HepG2 (cell line): ENCODE measurements around the gene GTF2F2. TPM values are rescaled to one million over a fixed set of nuclear protein-coding genes. Genes with fewer than 3 reads are reported as not detected.

Source experiments
- ATAC-seq: fragments of 200-7000 bp; cut with Tn5 transposase; 3 replicates; pipeline ENCODE4 v1.9.1; 2020; ENCODE audit warnings: mild to moderate bottlenecking, moderate library complexity
- Bru-seq: library from RNA; stranded (reverse); fragments of 400-500 nt; gene quantifications from one replicate; lab custom pipeline; 2021; lab: Mats Ljungman, UMichigan
- BruChase-seq, 2 experiments: library from RNA; stranded (reverse); fragments of 400-500 nt; gene quantifications; one replicate each; lab custom pipeline; 2021; lab: Mats Ljungman, UMichigan
- BruUV-seq: library from RNA; stranded (reverse); fragments of 400-500 nt; replicated peaks from 2 replicates; lab custom pipeline; 2021; lab: Mats Ljungman, UMichigan
- CTCF ChIA-PET: fragments of 300-600 bp; formaldehyde crosslinking; extraction: SDS; loops from one replicate; lab custom pipeline; 2021; ENCODE audit warnings: low total read pairs, inconsistent platforms, low intra/inter-chr PET ratio; lab: Yijun Ruan, JAX
- POLR2A ChIA-PET: fragments of 350-600 bp; sonication (Branson Sonifier 250); formaldehyde crosslinking; loops from one replicate; lab custom pipeline; 2020; ENCODE audit warnings: antibody characterized with exemption, inconsistent platforms; lab: Yijun Ruan, JAX
- DNase-seq: peaks from one replicate; pipeline ENCODE4 v3.0.0-alpha.2; 2015; ENCODE audit warnings: low spot score
- FAIRE-seq: peaks from 3 replicates; lab custom pipeline; 2011; peaks lifted over from hg19 to GRCh38; lab: Jason Lieb, UNC
- H2AFZ ChIP-seq: one replicate; pipeline ENCODE4 v1.6.1; 2011; ENCODE audit warnings: low read length, inconsistent platforms
- H3K27ac ChIP-seq: fragments of 300-600 bp; 3 replicates; pipeline ENCODE4 v1.8.0; 2011; ENCODE audit warnings: mixed run types, mild to moderate bottlenecking, mixed read lengths, low read length, inconsistent platforms; ENCODE audit not compliant: insufficient read depth; ENCODE audit errors: extremely low read length
- H3K27me3 ChIP-seq, 2 experiments: fragments of 200-600 bp in 1 of 2; 2 replicates in 1 of 2; 3 replicates in 1 of 2; pipeline versions ENCODE4 v1.6.0 to v1.8.0; 2011; ENCODE audit warnings: low read length in 2 of 2, mild to moderate bottlenecking in 2 of 2, moderate library complexity in 2 of 2, inconsistent platforms in 1 of 2; ENCODE audit not compliant: insufficient read depth in 2 of 2, control insufficient read depth in 1 of 2
- H3K36me3 ChIP-seq, 2 experiments: fragments of 200-600 bp in 1 of 2; replicated peaks in 1 of 2; 2 replicates in 1 of 2; 3 replicates in 1 of 2; pipeline versions ENCODE4 v1.5.1 to v1.8.0; 2011; ENCODE audit warnings: low read length in 2 of 2, inconsistent platforms in 1 of 2; ENCODE audit not compliant: insufficient read depth in 2 of 2, control insufficient read depth in 1 of 2
- H3K4me1 ChIP-seq: 2 replicates; pipeline ENCODE4 v1.5.1; 2012; ENCODE audit warnings: low read length, inconsistent platforms; ENCODE audit not compliant: insufficient read depth
- H3K4me2 ChIP-seq: 2 replicates; pipeline ENCODE4 v1.6.0; 2011; ENCODE audit warnings: low read depth, low read length, inconsistent platforms
- H3K4me3 ChIP-seq, 3 experiments: fragments of 200-600 bp in 1 of 3; sonication (generic), shearing (Covaris generic) in 1 of 3; replicated peaks in 1 of 3; 2 replicates each; pipeline ENCODE4 v1.5.1; 2011 to 2016; ENCODE audit warnings: low read length in 3 of 3, inconsistent platforms in 2 of 3, low read depth in 2 of 3, mild to moderate bottlenecking in 2 of 3, control low read depth in 1 of 3, mixed read lengths in 1 of 3; ENCODE audit not compliant: insufficient read depth in 1 of 3
- H3K79me2 ChIP-seq: one replicate; pipeline ENCODE4 v1.6.1; 2011; ENCODE audit warnings: low read length, inconsistent platforms; ENCODE audit not compliant: insufficient read depth
- H3K9ac ChIP-seq: 2 replicates; pipeline ENCODE4 v1.6.0; 2011; ENCODE audit warnings: mild to moderate bottlenecking, low read depth, low read length, inconsistent platforms; ENCODE audit not compliant: insufficient read depth
- H3K9me3 ChIP-seq: 2 replicates; pipeline ENCODE4 v1.5.1; 2012; ENCODE audit warnings: mild to moderate bottlenecking, low read length
- H4K20me1 ChIP-seq: 2 replicates; pipeline ENCODE4 v1.6.0; 2011; ENCODE audit warnings: inconsistent platforms, mild to moderate bottlenecking, low read length, moderate library complexity; ENCODE audit not compliant: insufficient read depth
- CBX1 ChIP-seq: IDR thresholded peaks from one replicate; pipeline ENCODE4 v1.6.1; 2016; ENCODE audit warnings: antibody characterized with exemption, low read depth
- DR1 ChIP-seq: sonication (generic); formaldehyde crosslinking; IDR thresholded peaks from 2 replicates; pipeline ENCODE4 v1.8.0; 2021; ENCODE audit warnings: mild to moderate bottlenecking, missing genetic modification reagents, inconsistent platforms
- ELF3 ChIP-seq: IDR thresholded peaks from 2 replicates; pipeline ENCODE4 v1.6.1; 2016; ENCODE audit warnings: missing genetic modification reagents, missing compliant biosample characterization
- MAZ ChIP-seq, 2 experiments: sonication (generic) in 1 of 2; formaldehyde crosslinking in 1 of 2; IDR thresholded peaks; 2 replicates each; pipeline versions ENCODE4 v1.5.0 to v1.6.1; 2012 to 2020; ENCODE audit warnings: low read depth in 2 of 2, mild to moderate bottlenecking in 2 of 2, borderline replicate concordance in 1 of 2, improper control_type of control experiment in 1 of 2, low read length in 1 of 2, missing genetic modification reagents in 1 of 2, moderate library complexity in 1 of 2
- SRY ChIP-seq: sonication (generic); formaldehyde crosslinking; IDR thresholded peaks from 2 replicates; pipeline ENCODE4 v1.8.0; 2022; ENCODE audit warnings: mild to moderate bottlenecking, missing genetic modification reagents
- TAF1 ChIP-seq: sonication (generic); formaldehyde crosslinking; IDR thresholded peaks from 2 replicates; pipeline ENCODE4 v1.4.0; 2020; ENCODE audit warnings: missing genetic modification reagents
- XRCC5 ChIP-seq: fragments of 200-400 bp; formaldehyde crosslinking; optimal IDR thresholded peaks from 2 replicates; pipeline ENCODE3; 2017; ENCODE audit warnings: mild to moderate bottlenecking, low read length
- YY1 ChIP-seq: IDR thresholded peaks from 2 replicates; pipeline ENCODE4 v1.6.1; 2011; ENCODE audit warnings: low read length, low read depth, moderate library complexity, mild to moderate bottlenecking; ENCODE audit not compliant: insufficient read depth, insufficient replicate concordance
- ZFP36L1 ChIP-seq: sonication (generic); formaldehyde crosslinking; IDR thresholded peaks from 2 replicates; pipeline ENCODE4 v1.8.0; 2022; ENCODE audit warnings: mild to moderate bottlenecking, missing genetic modification reagents, moderate library complexity
- ZNF331 ChIP-seq: sonication (generic); formaldehyde crosslinking; IDR thresholded peaks from 2 replicates; pipeline ENCODE4 v1.4.0; 2020; ENCODE audit warnings: missing genetic modification reagents
- ZNF414 ChIP-seq: sonication (generic); formaldehyde crosslinking; IDR thresholded peaks from 2 replicates; pipeline ENCODE4 v1.5.0; 2020; ENCODE audit warnings: missing genetic modification reagents
- ZNF530 ChIP-seq: sonication (generic); formaldehyde crosslinking; IDR thresholded peaks from 2 replicates; pipeline ENCODE4 v1.5.0; 2020; ENCODE audit warnings: low read depth, mild to moderate bottlenecking, missing genetic modification reagents
- ZNF605 ChIP-seq: sonication (generic); formaldehyde crosslinking; IDR thresholded peaks from 2 replicates; pipeline ENCODE4 v1.8.0; 2022; ENCODE audit warnings: mild to moderate bottlenecking, missing genetic modification reagents
- WGBS: methylation state at CpG from one replicate; pipeline ENCODE4 v1.1.6; 2017; ENCODE audit warnings: low lambda C conversion rate; 5-methylcytosine and 5-hydroxymethylcytosine counted together
- in situ Hi-C: cut with HindIII; loops from 2 replicates; pipeline ENCODE4 v1.10.0; 2017; ENCODE audit warnings: low pct_unique_long_range_greater_than_20kb; ENCODE audit not compliant: extremely low pct_ligation_motif_present
- intact Hi-C: fragments of 100-400 bp; cut with micrococcal nuclease; formaldehyde crosslinking; loops from one replicate; pipeline ENCODE4 v1.10.0; 2022; ENCODE audit not compliant: unreplicated experiment
- long read RNA-seq, 2 experiments: library from RNA in 1 of 2; library from polyadenylated mRNA in 1 of 2; stranded (forward) in 1 of 2; unstranded in 1 of 2; transcript quantifications; one replicate each; pipeline ENCODE4 v2.0.0, GENCODE V29; 2019 to 2022
- polyA minus RNA-seq, 3 experiments: library from RNA; depleted of rRNA, polyadenylated mRNA; stranded (reverse); fragments of >200 nt; gene quantifications; 2 replicates each; pipeline ENCODE4 v1.2.3, GENCODE V29; 2011; ENCODE audit warnings: low replicate concordance in 1 of 3
- polyA plus RNA-seq, 8 experiments: library from polyadenylated mRNA; depleted of rRNA in 3 of 8; stranded (reverse) in 7 of 8; unstranded in 1 of 8; fragments of >200 nt; fragmentation: Illumina TruSeq in 4 of 8; extraction: Trizol in 4 of 8; gene quantifications; 2 replicates each; pipeline versions ENCODE4 v1.2.1 to v1.2.3, GENCODE V29; 2011 to 2016; ENCODE audit warnings: low read depth in 4 of 8, missing spikeins in 1 of 8, mixed read lengths in 1 of 8; ENCODE audit not compliant: insufficient read depth in 1 of 8
- total RNA-seq, 5 experiments: library from RNA; depleted of rRNA; stranded (reverse); fragments of >200 nt; fragmentation: Illumina TruSeq; extraction: Trizol; gene quantifications; 2 replicates each; pipeline ENCODE4 v1.2.3, GENCODE V29; 2016; ENCODE audit warnings: low read depth in 1 of 5
- TF ChIP-seq, protein P1 (sequence below): sonication (generic); formaldehyde crosslinking; IDR thresholded peaks from 2 replicates; pipeline ENCODE4 v1.5.1; 2020; ENCODE audit warnings: missing genetic modification reagents, mild to moderate bottlenecking, borderline replicate concordance

Gene GTF2F2
- total RNA-seq (2016; rRNA removed; fragmentation: Illumina TruSeq; extraction: Trizol) = 32.8 and 48.3 TPM in 2 replicates
- total RNA-seq (2016; cell fraction: cytosol; rRNA removed; fragmentation: Illumina TruSeq; extraction: Trizol; ENCODE audit: low read depth) = 3.7 and 6.0 TPM in 2 replicates
- total RNA-seq (2016; cell fraction: insoluble cytoplasmic fraction; rRNA removed; fragmentation: Illumina TruSeq; extraction: Trizol) = 34.9 and 50.9 TPM in 2 replicates
- total RNA-seq (2016; cell fraction: membrane; rRNA removed; fragmentation: Illumina TruSeq; extraction: Trizol) = 12.3 and 12.5 TPM in 2 replicates
- 21.0 and 24.0 TPM in 2 replicates for total RNA-seq (2016; cell fraction: nucleus; rRNA removed; fragmentation: Illumina TruSeq; extraction: Trizol)
- polyA plus RNA-seq (2011; rRNA removed) = 8.5 and 10.6 TPM in 2 replicates
- 6.8 and 8.9 TPM in 2 replicates for polyA plus RNA-seq (2011; cell fraction: cytosol; rRNA removed)
- 2.5 and 3.7 TPM in 2 replicates for polyA plus RNA-seq (2011; cell fraction: nucleus; rRNA removed)
- polyA plus RNA-seq (2012) = 15.5 and 16.7 TPM in 2 replicates
- 3.1 and 3.2 TPM in 2 replicates for polyA plus RNA-seq (2016; cell fraction: cytosol; fragmentation: Illumina TruSeq; extraction: Trizol; ENCODE audit: low read depth)
- 44.7 and 48.6 TPM in 2 replicates for polyA plus RNA-seq (2016; cell fraction: insoluble cytoplasmic fraction; fragmentation: Illumina TruSeq; extraction: Trizol; ENCODE audit: low read depth)
- 6.9 and 7.2 TPM in 2 replicates for polyA plus RNA-seq (2016; cell fraction: membrane; fragmentation: Illumina TruSeq; extraction: Trizol; ENCODE audit: low read depth)
- polyA plus RNA-seq (2016; cell fraction: nucleus; fragmentation: Illumina TruSeq; extraction: Trizol; ENCODE audit: insufficient read depth, low read depth) = 17.9 and 21.2 TPM in 2 replicates
- polyA minus RNA-seq (2011; rRNA and poly(A)+ RNA removed; ENCODE audit: low replicate concordance) = 2.7 and 3.2 TPM in 2 replicates
- 7.3 and 10.5 TPM in 2 replicates for polyA minus RNA-seq (2011; cell fraction: cytosol; rRNA and poly(A)+ RNA removed)
- polyA minus RNA-seq (2011; cell fraction: nucleus; rRNA and poly(A)+ RNA removed) = 17.1 and 17.2 TPM in 2 replicates
- percentile 71 among the genes with signal in this experiment for Bru-seq, nascent RNA
- BruChase-seq, experiment 1, labeled RNA remaining after a 6-hour chase = percentile 61 among the genes with signal in this experiment
- percentile 56 among the genes with signal in this experiment for BruChase-seq, experiment 2, labeled RNA remaining after a 2-hour chase
- long read RNA-seq, experiment 1, transcript GTF2F2-201 (8 exons, 2,239 nt) = major isoform, 22 of 37 reads
- long read RNA-seq, experiment 1, partial matches to known transcripts = 10 of 37 reads
- long read RNA-seq, experiment 1, other reads (novel, unspliced or antisense) = 5 of 37 reads
- long read RNA-seq, experiment 2, transcript GTF2F2-201 (8 exons, 2,239 nt) = major isoform, 19 of 103 reads
- long read RNA-seq, experiment 2, partial matches to known transcripts = 35 of 103 reads
- long read RNA-seq, experiment 2, other reads (novel, unspliced or antisense) = 49 of 103 reads

DNA sequence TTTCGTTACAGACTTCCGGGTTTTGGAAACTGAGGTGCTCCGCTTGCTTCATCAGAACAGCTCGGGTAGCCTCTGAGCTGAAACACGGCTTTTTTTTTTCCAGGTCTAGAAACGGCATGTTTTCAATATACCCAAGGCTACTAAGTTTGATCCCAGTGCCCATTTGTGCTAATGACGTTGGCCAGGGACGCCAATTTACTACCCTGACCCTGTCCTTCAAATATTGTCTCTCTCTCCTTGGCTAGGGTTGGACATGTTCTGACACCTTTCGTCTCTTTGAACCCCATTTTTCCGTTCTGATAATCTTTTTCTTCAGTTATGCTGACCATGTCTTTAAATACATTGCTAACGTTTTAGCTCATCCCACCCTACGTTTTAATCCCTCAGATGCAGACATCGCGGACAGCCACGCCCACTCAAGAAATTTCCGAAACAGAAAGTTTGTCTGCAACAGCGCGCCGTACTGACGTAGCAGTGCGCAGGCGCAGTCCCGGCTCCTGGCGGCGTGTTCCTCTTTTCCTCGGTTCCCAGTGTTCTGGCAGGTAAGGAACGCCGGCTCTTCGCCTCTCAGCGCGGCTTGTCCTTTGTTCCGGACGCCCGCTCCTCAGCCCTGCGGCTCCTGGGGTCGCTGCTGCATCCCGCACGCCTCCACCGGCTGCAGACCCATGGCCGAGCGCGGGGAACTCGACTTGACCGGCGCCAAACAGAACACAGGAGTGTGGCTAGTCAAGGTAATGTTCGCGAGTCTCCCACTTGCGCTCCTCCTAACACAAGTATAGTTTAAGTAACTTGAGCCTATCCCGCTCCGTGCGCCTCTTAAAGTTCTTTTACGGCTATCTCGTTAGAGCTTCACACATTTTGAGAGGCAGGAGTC is at the start of gene GTF2F2:
Gene GTF2F2 (plus strand): TSS at position 520 of the 874 bp plus-strand sequence. CDS start 146 bp downstream, at position 666.
- intact Hi-C loops = loop anchor here (1.0 to 2.0 kb wide), 3 partner anchors 59 to 161 kb away; no protein-coding TSS in a partner anchor
- Histone ChIP-seq H3K4me3 (peak within 1 kb of the TSS; percentile 66 to 78 (median 77)), H4K20me1 (peaks cover 3% of the 10 kb centered on the region; the same call in 1 of the 2 replicates), H3K27me3 (no peaks in the 10 kb centered on the region; a peak in 1 of 5 replicates), H3K27ac (peak within 1 kb of the TSS; percentile 78), H3K79me2 (peaks cover 40% of the 10 kb centered on the region), H2AFZ (peak within 1 kb of the TSS; percentile 97), H3K36me3 (no peaks in the 10 kb centered on the region), H3K4me1 (peaks cover 23% of the 10 kb centered on the region), H3K9me3 (no peaks in the 10 kb centered on the region), H3K9ac (peak within 1 kb of the TSS; percentile 86), H3K4me2 (peak within 1 kb of the TSS; percentile 99)
- ChIA-PET POLR2A (interaction anchor here (0.8 to 1.0 kb wide), 3 partner anchors 19 to 121 kb away, joined by 3 to 5 read pairs (median 3); no protein-coding TSS in a partner anchor), CTCF (interaction anchor here (1.8 kb wide), 1 partner anchor 73 kb away, joined by 7 read pairs; no protein-coding TSS in a partner anchor)
- DNase-seq (peak; percentile 76), FAIRE-seq (peak; percentile 79), ATAC-seq (peak; percentile 89)
- BruUV-seq = no TSS peak
- under 1% methylated on average over 33 of the region's 53 CpGs for WGBS
- in situ Hi-C loops = no loop called here
- TF ChIP-seq ZFP36L1 (CRISPR knock-in tag) (0 out of 2 replicates have a peak, but pooled peaks have one; percentile 57), DR1 (CRISPR knock-in tag) (no peak), TAF1 (CRISPR knock-in tag) (peak; percentile 81), SRY (CRISPR knock-in tag) (0 out of 2 replicates have a peak, but pooled peaks have one; percentile 26), XRCC5 (peak; percentile 44), ZNF331 (CRISPR knock-in tag) (peak; percentile 60; the same call in 1 of the 2 replicates), YY1 (peak; percentile 46), CBX1 (peak; percentile 52), ZNF414 (CRISPR knock-in tag) (peak; percentile 61; the same call in 1 of the 2 replicates), ZNF605 (CRISPR knock-in tag) (peak; percentile 45), ELF3 (CRISPR knock-in tag) (peak; percentile 69; the same call in 1 of the 2 replicates), MAZ (IDR thresholded peaks at IDR 0.05; ENCODE audit: borderline replicate concordance, low read depth, low read length) (no peak), MAZ (CRISPR knock-in tag; IDR thresholded peaks at IDR 0.05; ENCODE audit: low read depth) (peak; percentile 65), ZNF530 (no peak)
- TF ChIP-seq, protein P1, sequence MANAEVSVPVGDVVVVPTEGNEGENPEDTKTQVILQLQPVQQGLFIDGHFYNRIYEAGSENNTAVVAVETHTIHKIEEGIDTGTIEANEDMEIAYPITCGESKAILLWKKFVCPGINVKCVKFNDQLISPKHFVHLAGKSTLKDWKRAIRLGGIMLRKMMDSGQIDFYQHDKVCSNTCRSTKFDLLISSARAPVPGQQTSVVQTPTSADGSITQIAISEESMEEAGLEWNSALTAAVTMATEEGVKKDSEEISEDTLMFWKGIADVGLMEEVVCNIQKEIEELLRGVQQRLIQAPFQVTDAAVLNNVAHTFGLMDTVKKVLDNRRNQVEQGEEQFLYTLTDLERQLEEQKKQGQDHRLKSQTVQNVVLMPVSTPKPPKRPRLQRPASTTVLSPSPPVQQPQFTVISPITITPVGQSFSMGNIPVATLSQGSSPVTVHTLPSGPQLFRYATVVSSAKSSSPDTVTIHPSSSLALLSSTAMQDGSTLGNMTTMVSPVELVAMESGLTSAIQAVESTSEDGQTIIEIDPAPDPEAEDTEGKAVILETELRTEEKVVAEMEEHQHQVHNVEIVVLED (CRISPR knock-in tag) = peak; percentile 58; the same call in 1 of the 2 replicates
